Skeletal muscle cell (primary cell): Measurements from ENCODE around the gene FUT1.
A peak's percentile ranks its signal among the peaks of the same experiment; 100 is the strongest.
"Not testable (repeated sequence)": the region's sequence is repeated elsewhere in the genome, so short reads cannot be mapped to it uniquely, and the experiment has no call there.

Experiments used
- DNase-seq: peaks from one replicate; pipeline ENCODE4 v3.0.0-alpha.2; 2010; ENCODE audit warnings: low read depth
- H3K4me3 ChIP-seq: 2 replicates; pipeline ENCODE4 v1.5.1; 2011; ENCODE audit warnings: low read depth, mild to moderate bottlenecking, control low read depth, low read length, moderate library complexity

The FUT1 gene

DNA sequence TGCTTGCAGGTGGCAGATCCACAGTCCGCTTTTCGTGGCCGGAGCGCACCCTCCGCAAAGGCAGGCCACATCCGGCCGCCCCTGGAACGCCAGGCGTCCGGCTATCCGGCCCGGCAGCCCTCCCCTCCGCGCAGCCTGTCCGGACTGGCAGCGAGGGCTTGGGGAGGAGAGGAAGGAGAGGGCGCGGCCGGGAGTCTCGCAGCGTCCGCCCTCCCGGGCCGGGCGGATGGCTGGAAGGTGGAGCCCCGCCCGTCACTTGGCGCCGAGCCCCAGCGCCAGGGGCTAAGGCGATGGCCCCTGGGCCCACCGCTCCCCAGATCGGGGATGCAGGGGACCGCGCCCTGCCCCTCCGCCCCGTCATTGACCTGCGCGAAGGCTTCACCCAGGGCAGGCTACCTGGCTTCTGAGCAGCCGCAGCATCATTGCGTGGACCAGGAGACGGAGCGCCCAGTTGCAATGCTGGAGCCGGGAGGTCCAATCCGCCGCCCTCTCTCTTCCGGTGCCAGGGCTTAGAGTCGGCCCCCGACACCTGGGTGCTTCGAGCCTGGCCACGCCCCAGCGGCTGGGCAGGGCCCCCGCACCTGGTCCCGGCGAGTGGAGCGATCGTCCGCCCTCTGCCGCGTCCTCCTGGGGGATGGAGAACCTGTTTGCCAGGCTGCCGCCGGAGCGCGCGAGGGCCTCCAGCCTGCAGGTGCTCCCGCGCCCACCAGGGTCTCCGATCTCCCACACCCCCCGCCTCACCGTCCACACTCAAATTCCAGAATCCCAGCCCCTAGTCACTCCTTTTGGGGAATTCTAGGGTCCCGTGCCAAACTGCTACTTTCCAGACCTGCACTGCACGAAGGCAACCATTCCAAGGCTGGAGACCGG lies at the start of gene FUT1:
Gene FUT1, minus strand, starts transcription at position 146 of the 870 bp plus-strand sequence. CDS start 1,360 bp downstream, outside the sequence.
- no peak for DNase-seq

DNA sequence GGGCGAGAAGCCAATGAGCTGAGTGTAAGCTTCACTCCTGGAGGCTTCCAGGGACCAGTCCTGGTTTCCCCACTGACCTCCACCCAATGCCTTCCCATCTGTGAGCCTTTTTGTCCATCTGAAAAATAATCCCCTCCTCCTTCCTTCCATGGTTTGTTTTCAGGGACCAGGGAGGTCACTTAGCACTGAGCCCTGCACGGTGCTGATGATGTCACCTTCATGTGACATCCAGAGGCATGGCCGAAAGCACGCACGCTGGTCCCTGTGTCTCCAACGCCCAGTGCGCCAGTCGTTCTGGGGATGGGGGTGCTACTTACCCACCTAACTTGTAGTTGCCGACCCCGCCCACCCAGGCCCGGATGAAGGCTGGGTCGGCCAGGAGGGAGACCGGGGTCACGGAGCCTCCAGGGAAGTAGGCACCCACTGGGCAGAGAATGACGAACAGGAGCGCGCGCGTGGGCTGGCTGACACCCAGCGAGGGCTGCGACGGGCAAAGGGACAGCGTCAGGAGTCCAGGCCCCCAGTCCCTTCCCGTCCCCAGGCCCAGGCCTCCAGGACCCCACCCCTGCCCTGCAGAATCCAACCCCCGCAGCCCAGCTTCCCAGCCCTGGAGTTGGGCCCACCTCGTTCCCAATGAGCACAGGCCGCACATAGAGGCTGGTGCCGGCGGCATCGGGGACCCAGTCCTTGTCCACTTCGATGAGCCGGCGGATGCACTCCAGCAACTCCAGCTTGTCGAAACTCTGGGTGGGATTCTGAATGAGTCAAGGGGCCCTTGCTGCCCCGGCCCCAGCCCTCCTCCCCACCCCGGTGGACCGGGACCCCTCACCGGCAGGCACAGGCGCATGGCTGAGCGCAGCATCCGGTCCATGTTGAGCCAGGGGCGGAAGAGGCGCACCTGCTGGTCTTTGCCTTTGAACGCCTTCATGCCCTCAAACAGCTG lies 47.2 kb upstream of the FUT1 start:
- no peak overlapping the region for H3K4me3 ChIP-seq
- DNase-seq = no peak

More for the DNA sequence above, at the start of gene FUT1:
- H3K4me3 ChIP-seq = peak within 1 kb of the TSS; percentile 34

DNA sequence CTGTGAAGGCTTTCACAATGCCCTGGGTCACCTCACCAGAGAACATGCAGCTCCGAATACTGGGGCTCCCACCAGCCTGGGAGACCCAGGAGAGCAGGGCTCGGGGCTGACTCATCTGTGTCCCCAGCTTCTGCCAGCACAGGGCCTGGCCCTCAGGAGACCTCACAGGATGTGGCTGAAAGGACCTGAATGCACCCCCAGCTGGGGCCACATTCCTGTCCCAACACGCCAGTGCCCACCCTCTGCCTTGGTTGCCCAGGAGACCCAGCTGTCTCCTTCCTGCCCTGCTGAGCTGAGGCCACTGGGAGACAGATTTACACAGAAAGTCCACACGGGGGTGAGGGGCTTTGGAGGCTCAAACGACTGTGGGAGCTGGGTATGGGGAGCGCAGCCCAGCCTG lies 46.5 kb upstream of the FUT1 start:
- H3K4me3 ChIP-seq = no peak overlapping the region
- DNase-seq = no peak

DNA sequence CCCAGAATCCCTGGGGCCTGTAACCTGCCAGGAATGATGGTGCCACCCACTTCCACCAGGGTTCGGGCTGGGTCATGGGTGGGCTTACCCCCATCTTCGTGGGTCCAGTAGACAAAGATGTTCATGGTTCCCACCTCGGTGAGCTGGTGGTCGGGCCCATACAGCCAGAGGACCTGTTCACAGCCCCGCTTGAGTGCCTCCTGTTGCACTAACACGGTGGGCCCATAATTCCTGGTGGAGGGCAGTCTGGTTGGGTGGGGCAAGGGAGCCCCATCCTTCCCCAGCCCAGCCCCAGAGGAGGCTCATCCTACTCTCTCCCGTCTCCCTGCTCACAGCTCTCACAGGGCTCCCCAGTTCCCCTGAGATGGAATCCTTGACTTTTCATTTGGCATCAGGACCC lies 44.7 kb upstream of the FUT1 start:
- no peak overlapping the region for H3K4me3 ChIP-seq

DNA sequence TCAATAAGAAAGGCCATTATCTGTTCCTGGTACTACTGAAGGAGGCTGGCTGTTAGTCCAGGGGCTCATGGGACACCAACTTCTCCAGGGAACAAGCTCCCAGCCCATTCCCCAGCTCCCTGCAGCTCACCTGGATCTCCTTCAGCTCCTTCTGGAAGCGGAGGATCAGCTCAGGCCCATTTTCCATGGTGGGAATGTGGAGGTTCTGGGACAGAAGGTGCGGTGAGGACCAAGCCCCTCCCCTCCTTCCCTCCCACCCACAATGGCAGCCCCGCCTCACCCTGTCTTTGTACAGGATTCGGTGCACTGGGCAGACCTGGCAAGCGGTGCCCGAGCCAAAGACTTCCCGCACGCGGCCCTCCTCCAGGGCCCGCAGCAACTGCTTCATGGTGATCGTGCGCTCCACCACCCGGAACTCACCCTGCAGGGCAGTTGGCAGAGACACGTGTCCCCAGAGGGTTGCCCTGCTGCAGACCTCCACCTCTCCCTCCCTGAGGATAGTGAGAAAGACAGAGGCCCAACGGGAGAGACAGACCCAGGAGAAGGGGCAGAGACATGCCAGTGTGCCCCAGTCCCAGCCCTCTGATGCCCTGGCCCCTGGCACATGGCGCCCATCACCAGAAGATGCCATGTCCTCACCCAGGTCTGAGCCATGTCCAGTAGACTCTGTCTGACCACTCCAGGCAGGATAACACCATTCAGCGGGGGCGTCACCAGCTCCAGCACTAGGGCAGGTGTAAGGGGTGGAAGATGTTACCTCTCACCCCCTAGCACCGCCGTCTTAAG lies 44.0 kb upstream of the FUT1 start:
- no peak for DNase-seq
- no peak overlapping the region for H3K4me3 ChIP-seq

More for the DNA sequence above, 44.7 kb upstream of the FUT1 start:
- DNase-seq = no peak

DNA sequence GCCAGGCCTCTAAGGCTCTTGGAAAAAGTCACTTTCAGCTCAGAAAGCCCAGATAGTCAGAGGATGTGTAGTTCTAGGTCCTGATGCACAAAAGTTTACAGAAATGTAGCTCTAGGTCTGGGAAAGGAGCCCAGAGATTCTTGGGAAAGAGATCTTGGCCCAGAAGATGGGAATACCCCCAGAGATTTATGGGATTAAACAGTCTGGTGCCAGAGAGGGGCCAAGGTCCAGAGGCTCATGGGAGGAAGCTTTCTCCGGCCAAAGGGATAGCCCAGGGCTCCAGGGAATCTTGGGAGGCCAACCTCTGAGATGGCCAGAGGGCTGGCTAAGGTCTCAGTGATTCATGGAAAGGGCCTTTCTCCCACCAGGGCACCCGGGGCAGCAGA lies 43.2 kb upstream of the FUT1 start:
- no peak overlapping the region for H3K4me3 ChIP-seq
- no peak for DNase-seq

DNA sequence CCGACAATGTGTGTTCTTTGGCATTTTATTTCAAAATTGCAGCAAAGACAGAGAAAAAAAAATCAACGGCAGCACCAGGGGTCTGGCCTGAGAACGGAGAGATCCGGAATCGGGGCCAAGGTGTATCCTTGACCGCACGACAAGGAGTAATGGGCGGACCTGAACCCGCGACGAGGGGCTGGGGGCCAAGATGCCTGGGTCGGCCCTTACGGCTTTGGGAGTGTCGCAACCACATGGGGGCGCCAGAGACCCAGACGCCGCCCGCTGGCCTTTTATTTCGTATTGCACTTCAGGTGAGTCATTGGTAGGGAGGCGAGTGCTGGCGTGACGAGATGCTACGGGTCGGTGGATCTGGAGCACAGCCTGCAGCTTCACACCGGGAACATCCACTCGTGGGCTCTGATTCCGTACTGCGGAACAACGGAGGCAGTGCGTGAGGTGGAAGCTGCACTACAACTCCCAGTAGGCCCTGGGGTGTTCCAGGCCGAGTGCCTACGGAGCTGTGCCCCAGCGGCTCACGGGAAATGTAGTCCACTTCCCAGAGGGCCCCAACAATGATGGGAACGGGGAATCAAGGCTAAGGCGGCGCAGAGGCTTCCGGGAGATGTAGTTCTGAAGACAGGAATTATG lies 42.7 kb upstream of the FUT1 start:
- DNase-seq = peak; percentile 73
- H3K4me3 ChIP-seq = peak overlapping the region; percentile 55

DNA sequence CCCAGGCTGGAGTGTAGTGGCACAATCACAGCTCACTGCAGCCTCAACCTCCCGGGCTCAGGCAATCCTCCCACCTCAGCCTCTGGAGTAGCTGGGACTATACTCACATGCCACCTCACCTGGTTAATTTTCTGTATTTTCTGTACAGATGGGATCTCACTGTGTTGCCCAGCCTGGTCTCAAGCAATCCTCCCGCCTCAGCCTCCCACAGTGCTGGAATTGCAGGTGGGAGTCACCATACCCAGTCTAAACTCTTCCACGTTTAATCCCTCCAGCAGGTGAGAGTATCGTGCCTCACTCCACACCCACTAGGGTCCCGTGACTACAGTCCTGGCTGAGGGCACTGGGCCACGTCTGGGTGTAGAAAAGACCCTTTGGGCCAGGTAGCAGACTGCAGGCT lies 41.9 kb upstream of the FUT1 start:
- DNase-seq = no peak
- H3K4me3 ChIP-seq = no peak overlapping the region

DNA sequence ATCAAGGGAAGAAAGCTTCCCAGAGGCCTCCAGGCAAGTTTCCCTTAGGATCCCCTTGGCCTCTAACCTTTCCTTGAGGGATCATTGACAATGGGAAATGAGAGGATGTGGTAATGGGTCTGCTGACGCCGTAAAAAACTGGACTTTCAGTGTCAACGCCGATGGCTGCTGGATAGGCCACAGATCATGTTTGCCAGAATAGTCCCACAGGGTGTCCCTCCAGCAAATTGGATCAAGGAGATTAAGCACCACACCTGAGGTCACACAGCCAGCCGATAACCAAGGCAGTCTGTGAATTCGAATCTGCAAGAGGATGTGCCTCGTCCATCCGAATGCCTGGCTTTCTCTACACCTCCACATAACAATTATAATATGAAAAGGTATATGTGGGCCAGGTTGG lies 40.8 kb upstream of the FUT1 start:
- DNase-seq = no peak
- H3K4me3 ChIP-seq = no peak overlapping the region

DNA sequence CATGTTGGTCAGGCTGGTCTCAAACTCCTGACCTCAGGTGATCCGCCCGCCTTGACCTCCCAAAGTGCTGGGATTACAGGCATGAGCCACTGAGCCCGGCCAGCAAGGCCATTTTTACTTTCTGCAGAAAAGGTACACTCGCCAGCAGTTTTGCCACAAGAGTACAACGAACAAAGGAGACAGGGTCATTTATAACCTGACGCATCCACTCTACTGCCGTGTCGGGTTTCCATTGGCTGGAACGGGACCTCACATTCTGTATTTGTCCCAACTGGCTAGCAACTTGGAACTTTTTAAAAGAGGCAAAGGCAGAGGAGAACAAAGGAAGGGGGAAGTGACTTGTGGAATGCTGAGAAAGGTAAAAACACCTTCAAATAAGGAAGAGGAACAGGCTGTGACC lies 34.9 kb upstream of the FUT1 start:
- not testable (repeated sequence) for H3K4me3 ChIP-seq, DNase-seq

DNA sequence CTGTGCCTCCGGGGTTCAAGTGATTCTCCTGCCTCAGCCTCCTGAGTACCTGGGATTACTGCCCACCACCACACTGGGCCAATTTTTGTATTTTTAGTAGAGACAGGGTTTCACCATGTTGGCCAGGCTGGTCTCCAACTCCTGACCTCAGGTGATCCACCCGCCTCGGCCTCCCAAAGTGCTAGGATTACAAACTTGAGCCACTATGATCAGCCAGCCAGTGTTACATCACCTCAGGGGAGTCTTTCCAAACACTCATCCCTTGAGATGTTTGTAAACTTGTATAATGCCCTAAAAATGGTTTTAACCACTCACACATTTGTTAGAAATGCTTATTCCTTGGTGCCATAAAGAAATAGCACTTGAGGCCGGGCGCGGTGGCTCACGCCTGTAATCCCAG lies 34.0 kb upstream of the FUT1 start:
- DNase-seq, H3K4me3 ChIP-seq: not testable (repeated sequence)

DNA sequence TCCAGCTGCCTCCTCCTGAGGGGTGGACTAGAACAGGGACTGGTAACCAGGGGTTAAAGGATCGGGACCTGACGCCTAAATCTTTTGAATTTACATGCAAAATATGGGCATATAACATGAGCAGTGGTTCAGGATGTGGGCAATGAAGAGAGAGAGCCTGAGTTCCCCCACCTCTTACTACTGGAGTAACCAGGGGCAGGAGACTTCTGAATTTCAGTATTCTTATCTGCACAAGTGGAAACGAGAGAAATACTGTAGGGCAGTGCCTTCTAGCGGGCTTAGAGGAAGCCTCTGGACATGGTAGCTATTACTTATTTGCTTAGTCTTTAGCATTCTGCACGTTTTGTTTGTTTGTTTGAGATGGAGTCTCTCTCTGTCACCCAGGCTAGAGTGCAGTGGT lies 32.1 kb upstream of the FUT1 start:
- DNase-seq = no peak
- no peak overlapping the region for H3K4me3 ChIP-seq

DNA sequence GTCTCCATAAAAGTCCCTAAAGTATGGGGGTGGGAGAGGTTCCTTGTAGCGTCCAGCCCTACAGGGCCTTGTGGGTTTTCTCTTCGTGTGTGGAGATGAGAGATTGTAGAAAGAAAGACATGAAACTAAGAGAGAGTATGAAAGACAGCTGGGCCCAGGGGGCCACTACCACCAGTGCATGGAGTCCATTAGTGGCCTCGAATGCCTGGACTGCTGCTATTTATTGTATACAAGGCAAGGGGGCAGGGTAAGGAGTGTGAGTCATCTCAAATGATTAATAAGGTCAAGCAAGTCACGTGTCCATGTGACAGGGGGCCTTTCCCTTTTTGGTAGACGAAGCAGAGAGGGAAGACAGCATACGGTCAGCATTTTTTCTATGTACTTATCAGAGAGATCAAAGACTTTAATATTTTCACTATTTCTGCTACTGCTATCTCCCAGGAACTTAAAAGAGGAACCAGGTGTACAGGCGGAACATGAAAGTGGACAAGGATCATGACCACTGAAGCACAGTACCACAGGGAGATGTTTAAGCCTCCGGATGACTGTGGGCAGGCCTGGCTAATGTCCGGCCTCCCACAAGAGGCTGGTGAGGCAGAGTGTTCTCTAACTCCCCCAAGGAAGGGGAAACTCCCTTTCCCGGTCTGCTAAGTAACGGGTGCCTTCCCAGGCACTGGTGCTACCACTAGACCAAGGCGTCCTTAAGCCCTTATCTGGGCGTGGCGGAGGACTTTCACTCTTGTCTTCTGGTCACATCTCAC lies 28.4 kb upstream of the FUT1 start:
- DNase-seq = no peak

DNA sequence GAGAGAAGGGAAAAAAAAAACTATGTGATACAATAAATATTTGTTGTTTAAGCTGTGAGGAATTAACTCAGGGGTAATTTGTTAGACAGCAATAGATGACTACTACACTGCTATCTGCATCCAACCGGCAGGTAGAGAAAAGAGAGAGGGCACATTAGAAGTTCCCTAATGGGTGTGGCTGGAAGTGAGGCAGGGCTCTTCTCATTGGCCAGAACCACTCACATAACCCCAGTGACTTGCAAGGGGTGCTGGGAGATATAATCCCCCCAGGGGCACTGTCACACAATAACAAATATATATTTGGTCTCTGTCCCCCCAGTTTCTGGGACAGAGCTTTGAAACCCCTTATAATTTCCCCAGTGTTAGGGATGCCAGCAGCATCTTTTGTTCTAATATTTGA lies 27.2 kb upstream of the FUT1 start:
- H3K4me3 ChIP-seq = no peak overlapping the region
- no peak for DNase-seq

More for the DNA sequence above, 28.4 kb upstream of the FUT1 start:
- no peak overlapping the region for H3K4me3 ChIP-seq

DNA sequence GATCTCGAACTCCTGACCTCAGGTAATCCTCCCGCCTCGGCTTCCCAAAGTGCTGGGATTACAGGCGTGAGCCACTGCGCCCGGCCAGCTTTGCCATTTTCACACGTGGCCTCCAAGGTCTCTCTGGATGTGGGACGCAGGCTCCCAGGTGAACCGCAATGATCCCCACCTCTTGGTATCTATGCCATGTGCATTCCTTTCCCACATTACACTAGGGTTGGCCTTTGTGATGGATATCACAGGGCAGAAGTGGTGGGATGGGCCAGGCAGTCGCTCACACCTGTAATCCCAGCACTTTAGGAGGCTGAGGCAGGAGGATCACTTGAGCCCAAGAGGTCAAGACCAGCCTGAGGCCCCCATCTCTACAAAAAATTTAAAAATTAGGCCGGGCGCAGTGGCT lies 25.3 kb upstream of the FUT1 start:
- H3K4me3 ChIP-seq = no peak overlapping the region
- no peak for DNase-seq

DNA sequence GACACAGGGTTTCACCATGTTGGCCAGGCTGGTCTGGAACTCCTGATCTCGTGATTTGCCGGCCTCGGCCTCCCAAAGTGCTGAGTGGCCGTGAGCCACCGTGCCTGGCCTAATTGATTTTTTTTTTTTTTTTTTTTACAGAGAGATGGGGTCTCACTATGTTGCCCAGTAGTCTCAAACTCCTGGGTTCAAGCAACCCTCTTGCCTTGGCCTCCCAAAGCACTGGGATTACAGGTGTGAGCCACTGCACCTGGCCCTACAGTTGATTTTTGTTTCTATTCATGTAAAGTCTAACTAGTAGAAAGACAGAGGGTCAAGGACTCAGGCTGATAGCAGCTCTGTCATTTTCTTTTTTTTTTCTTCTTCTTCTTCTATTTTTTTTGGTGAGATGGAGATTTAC lies 24.7 kb upstream of the FUT1 start:
- no peak overlapping the region for H3K4me3 ChIP-seq
- no peak for DNase-seq

DNA sequence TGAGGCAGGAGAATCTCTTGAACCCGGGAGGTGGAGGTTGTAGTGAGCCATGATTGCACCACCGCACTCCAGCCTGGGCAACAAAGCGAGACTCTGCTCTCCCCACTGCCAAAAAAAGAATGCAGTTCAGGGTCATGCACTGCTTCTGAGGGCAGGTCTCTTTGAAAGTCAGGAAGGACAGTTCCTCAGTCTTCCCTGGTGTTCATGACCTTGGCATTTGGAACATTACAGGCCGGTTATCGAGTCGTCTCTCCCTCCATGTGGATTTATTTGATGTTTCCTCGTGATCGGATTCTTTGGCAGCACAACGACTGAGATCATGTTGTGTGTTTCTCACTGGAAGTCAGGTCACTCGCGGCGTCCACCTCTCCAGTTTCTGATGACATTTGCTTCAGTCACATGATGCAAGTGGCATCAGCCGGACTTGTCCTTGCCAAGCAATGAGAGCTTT lies 20.1 kb upstream of the FUT1 start:
- H3K4me3 ChIP-seq = no peak overlapping the region
- DNase-seq = no peak

DNA sequence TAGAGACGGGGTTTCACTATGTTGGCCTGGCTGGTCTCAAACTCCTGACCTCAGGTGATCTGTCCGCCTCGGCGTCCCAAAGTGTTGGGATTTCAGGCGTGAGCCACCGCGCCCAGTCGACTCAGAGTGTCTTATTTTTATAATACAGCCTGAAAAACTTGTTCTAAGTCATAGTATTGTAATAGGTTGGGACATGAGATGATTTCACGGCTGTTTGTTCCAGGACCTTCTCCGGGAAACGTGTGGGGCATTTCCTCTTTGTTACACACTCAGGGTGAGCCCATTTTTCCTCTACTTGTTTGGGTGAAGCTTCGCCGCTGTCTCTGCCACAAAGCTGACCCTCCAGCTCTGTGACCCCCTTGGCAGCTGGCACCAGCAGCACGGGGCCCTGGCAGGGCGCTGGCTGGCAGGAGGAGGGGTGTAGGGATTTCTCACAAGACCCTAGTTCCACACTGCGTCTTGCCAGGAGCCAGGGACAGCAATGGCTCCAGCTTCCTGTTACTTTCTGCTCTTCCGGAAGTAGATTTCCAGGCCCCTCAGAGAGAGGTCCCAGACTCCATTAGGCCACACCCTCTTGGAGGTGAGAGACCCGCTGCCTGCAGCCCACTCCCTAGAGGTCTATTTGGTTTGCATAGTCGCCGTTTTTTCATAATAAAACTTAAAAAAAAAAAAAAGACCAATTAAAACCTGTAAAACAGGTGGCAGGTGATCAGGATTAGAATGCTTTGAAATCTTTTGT lies 18.5 kb upstream of the FUT1 start:
- no peak overlapping the region for H3K4me3 ChIP-seq
- DNase-seq = no peak
